ENCODE data around the gene PLLP.

PLLP gene

GRCh38 chr16:57266531-57267260 is 17.8 kb downstream of the PLLP start:
- no peaks in the 10 kb centered on the region for H3K79me2 ChIP-seq (ENCODE audit: insufficient read depth, low read length)
- H3K4me1 ChIP-seq (ENCODE audit: insufficient read depth, low read length, poor library complexity, severe bottlenecking) = peaks cover 4% of the 10 kb centered on the region
- TF ChIP-seq EZH2phosphoT487 (IDR thresholded peaks at IDR 0.05; ENCODE audit: borderline replicate concordance) (no peak), CTCF (conservative IDR thresholded peaks at IDR 0.05; ENCODE audit: low read length) (no peak)
- peak overlapping the region; percentile 49; the same call in 1 of the 2 replicates for H2AFZ ChIP-seq (ENCODE audit: low read length)
- H4K20me1 ChIP-seq (ENCODE audit: insufficient read depth, low read length, poor library complexity, severe bottlenecking) = no peaks in the 10 kb centered on the region
- no peaks in the 10 kb centered on the region for H3F3A ChIP-seq (ENCODE audit: low read depth)
- H3K36me3 ChIP-seq (ENCODE audit: insufficient read depth, low read length) = no peaks in the 10 kb centered on the region
- H3K27me3 ChIP-seq (ENCODE audit: insufficient read depth, low read length, poor library complexity, severe bottlenecking) = no peaks in the 10 kb centered on the region
- H3K9me3 ChIP-seq (ENCODE audit: insufficient read depth, low read depth, low read length) = no peaks in the 10 kb centered on the region
- peak overlapping the region; percentile 19 for H3K4me2 ChIP-seq (ENCODE audit: low read depth, low read length, poor library complexity, severe bottlenecking)
- no peak overlapping the region for H3K9ac ChIP-seq (ENCODE audit: low read depth, low read length, poor library complexity, severe bottlenecking)
- H3K4me3 ChIP-seq (ENCODE audit: low read length, poor library complexity, severe bottlenecking) = no peak overlapping the region
- H3K9me2 ChIP-seq (replicated peaks; ENCODE audit: low read depth, low read length) = no peaks in the 10 kb centered on the region

DNA sequence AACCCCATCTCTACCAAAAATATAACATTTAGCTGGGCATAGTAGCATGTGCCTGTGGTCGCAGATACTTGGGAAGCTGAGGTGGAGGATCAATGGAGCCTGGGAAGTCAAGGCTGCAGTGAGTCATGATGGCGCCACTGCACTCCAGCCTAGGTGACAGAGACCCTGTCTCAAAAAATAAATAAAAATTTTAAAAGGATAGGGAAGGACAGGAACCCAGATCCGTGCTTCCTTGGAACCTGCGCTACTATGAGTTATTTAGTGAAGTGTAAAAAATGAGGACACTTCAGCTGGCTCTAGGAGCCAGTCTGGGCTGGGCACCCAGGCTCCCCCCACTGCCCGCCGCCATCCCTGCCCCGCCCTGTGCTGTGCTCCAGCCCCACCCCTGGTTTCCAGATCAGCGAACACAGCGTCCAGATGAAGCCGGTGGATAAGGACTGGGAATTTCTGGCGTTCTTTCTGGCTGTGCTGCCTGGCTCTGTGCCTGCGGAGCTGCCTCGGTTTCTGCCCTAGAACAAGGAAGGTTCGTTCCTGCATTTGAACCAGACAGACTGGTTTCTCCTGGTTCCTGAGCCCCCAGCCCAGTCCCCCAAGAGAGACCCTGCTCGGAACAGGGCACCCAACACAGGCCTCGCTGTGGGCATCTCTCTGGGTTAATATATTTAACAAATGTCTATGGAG is 18.5 kb downstream of the PLLP start:
- Histone ChIP-seq H3K36me3 (ENCODE audit: insufficient read depth, low read length) (no peaks in the 10 kb centered on the region), H3K4me2 (ENCODE audit: low read depth, low read length, poor library complexity, severe bottlenecking) (peak overlapping the region; percentile 19), H3K79me2 (ENCODE audit: insufficient read depth, low read length) (no peaks in the 10 kb centered on the region), H3K27me3 (ENCODE audit: insufficient read depth, low read length, poor library complexity, severe bottlenecking) (no peaks in the 10 kb centered on the region), H3K9me3 (ENCODE audit: insufficient read depth, low read depth, low read length) (no peaks in the 10 kb centered on the region), H2AFZ (ENCODE audit: low read length) (peak overlapping the region; percentile 49; the same call in 1 of the 2 replicates), H4K20me1 (ENCODE audit: insufficient read depth, low read length, poor library complexity, severe bottlenecking) (no peaks in the 10 kb centered on the region), H3K4me1 (ENCODE audit: insufficient read depth, low read length, poor library complexity, severe bottlenecking) (peaks cover 4% of the 10 kb centered on the region), H3K9me2 (replicated peaks; ENCODE audit: low read depth, low read length) (no peaks in the 10 kb centered on the region), H3F3A (ENCODE audit: low read depth) (no peaks in the 10 kb centered on the region), H3K4me3 (ENCODE audit: low read length, poor library complexity, severe bottlenecking) (no peak overlapping the region), H3K9ac (ENCODE audit: low read depth, low read length, poor library complexity, severe bottlenecking) (no peak overlapping the region)
- TF ChIP-seq CTCF (conservative IDR thresholded peaks at IDR 0.05; ENCODE audit: low read length) (no peak), EZH2phosphoT487 (IDR thresholded peaks at IDR 0.05; ENCODE audit: borderline replicate concordance) (no peak)

DNA sequence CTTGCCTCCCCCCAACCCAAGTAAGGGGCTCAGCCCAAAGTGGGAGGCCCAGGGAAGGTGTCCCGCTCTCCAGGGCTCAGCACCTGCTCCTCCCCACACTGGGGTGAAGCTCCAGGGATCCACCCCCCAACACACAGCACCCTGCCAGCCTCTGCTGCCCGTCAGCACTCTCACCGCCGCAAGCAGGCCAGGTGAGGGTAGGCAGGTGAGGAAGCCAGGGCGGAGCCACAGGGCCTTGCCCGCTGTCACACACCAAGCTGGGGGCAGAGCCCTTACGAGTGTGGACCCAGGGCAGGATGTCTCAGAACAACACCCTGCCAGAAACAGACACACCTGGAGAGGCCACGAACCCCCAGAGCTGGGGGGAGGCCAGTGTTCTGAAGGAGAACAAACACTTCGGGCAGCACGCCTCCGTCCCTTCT is 19.5 kb downstream of the PLLP start:
- H3F3A ChIP-seq (ENCODE audit: low read depth) = no peaks in the 10 kb centered on the region
- no peak overlapping the region for H3K4me3 ChIP-seq (ENCODE audit: low read length, poor library complexity, severe bottlenecking)
- TF ChIP-seq CTCF (conservative IDR thresholded peaks at IDR 0.05; ENCODE audit: low read length) = no peak
- TF ChIP-seq EZH2phosphoT487 (IDR thresholded peaks at IDR 0.05; ENCODE audit: borderline replicate concordance) = no peak
- no peaks in the 10 kb centered on the region for H3K79me2 ChIP-seq (ENCODE audit: insufficient read depth, low read length)
- H2AFZ ChIP-seq (ENCODE audit: low read length) = no peak overlapping the region
- no peaks in the 10 kb centered on the region for H3K36me3 ChIP-seq (ENCODE audit: insufficient read depth, low read length)
- H3K9ac ChIP-seq (ENCODE audit: low read depth, low read length, poor library complexity, severe bottlenecking) = no peak overlapping the region
- H3K4me2 ChIP-seq (ENCODE audit: low read depth, low read length, poor library complexity, severe bottlenecking) = no peak overlapping the region
- no peaks in the 10 kb centered on the region for H4K20me1 ChIP-seq (ENCODE audit: insufficient read depth, low read length, poor library complexity, severe bottlenecking)
- no peaks in the 10 kb centered on the region for H3K27me3 ChIP-seq (ENCODE audit: insufficient read depth, low read length, poor library complexity, severe bottlenecking)
- H3K4me1 ChIP-seq (ENCODE audit: insufficient read depth, low read length, poor library complexity, severe bottlenecking) = peaks cover 4% of the 10 kb centered on the region
- H3K9me3 ChIP-seq (ENCODE audit: insufficient read depth, low read depth, low read length) = no peaks in the 10 kb centered on the region
- no peaks in the 10 kb centered on the region for H3K9me2 ChIP-seq (replicated peaks; ENCODE audit: low read depth, low read length)
